H1 (cell line): ENCODE results near the gene CBX2. TPM values are rescaled to one million over a fixed set of nuclear protein-coding genes. Genes with fewer than 3 reads are reported as not detected.

ENCODE experiments used
- CHD7 ChIP-seq: fragments of 300-600 bp; sonication (generic); IDR thresholded peaks from 2 replicates; pipeline ENCODE4 v1.7.1; 2012; ENCODE audit warnings: low read length, moderate library complexity, mild to moderate bottlenecking, inconsistent platforms; ENCODE audit not compliant: insufficient replicate concordance
- KDM5A ChIP-seq: fragments of 200-600 bp; IDR thresholded peaks from 2 replicates; pipeline ENCODE4 v1.7.1; 2012; ENCODE audit warnings: mild to moderate bottlenecking, low read length, inconsistent platforms, mixed read lengths
- NRF1 ChIP-seq: IDR thresholded peaks from 2 replicates; pipeline ENCODE4 v1.6.1; 2011; ENCODE audit warnings: mild to moderate bottlenecking, low read depth, low read length, improper control_type of control experiment
- RNF2 ChIP-seq: fragments of 200-900, 300-1000 bp; sonication (generic); IDR thresholded peaks from 2 replicates; pipeline ENCODE4 v1.7.1; 2016; ENCODE audit warnings: borderline replicate concordance, low read depth, mild to moderate bottlenecking, antibody characterized with exemption, low read length; ENCODE audit not compliant: poor library complexity, severe bottlenecking; ENCODE audit errors: missing control alignments
- TAF7 ChIP-seq: optimal IDR thresholded peaks from 2 replicates; pipeline ENCODE3; 2011; ENCODE audit warnings: low read depth, mild to moderate bottlenecking, inconsistent platforms, low read length, moderate library complexity, borderline replicate concordance
- polyA plus RNA-seq, 7 experiments: library from polyadenylated mRNA; depleted of rRNA in 3 of 7; stranded (reverse) in 5 of 7; unstranded in 2 of 7; fragments of >200 nt in 5 of 7; fragments of 200-250 nt in 2 of 7; gene quantifications; 1 replicate in 5 of 7; 2 replicates in 1 of 7; 4 replicates in 1 of 7; pipeline versions ENCODE4 v1.2.1 to v1.2.3, GENCODE V29; 2011 to 2013; ENCODE audit warnings: missing spikeins in 2 of 7, mixed read lengths in 2 of 7
- total RNA-seq: library from RNA; stranded (reverse); fragmentation: NEBNext Ultra II Directional; extraction: Animal tissue kit (Norgen Biotek cat#: 25700); gene quantifications from 2 replicates; pipeline ENCODE4 v1.2.1, GENCODE V29; 2021

CBX2 gene
- total and polyA plus RNA-seq, 2 of the 8 experiments (the other 6 are each of a cell fraction or from before 2014, with no cell fraction given), result 64.3 to 83.9 TPM

- TF ChIP-seq TAF7 (no peak), CHD7 (no peak), RNF2 (peak; percentile 83), KDM5A (no peak), NRF1 (no peak)
Measured at GRCh38 chr17:79804856-79805696, 27.1 kb downstream of the CBX2 start (continued).
